SKM-1 treated with dmso at 0.1 percent for 144 hours (cell line): Measurements from ENCODE around the gene GPT2.
A peak's percentile ranks its signal among the peaks of the same experiment; 100 is the strongest.

Source experiments
- DNase-seq: peaks from one replicate; lab custom pipeline; 2025; ENCODE audit not compliant: unreplicated experiment; lab: John Stamatoyannopoulos, UW

GPT2 gene

DNA sequence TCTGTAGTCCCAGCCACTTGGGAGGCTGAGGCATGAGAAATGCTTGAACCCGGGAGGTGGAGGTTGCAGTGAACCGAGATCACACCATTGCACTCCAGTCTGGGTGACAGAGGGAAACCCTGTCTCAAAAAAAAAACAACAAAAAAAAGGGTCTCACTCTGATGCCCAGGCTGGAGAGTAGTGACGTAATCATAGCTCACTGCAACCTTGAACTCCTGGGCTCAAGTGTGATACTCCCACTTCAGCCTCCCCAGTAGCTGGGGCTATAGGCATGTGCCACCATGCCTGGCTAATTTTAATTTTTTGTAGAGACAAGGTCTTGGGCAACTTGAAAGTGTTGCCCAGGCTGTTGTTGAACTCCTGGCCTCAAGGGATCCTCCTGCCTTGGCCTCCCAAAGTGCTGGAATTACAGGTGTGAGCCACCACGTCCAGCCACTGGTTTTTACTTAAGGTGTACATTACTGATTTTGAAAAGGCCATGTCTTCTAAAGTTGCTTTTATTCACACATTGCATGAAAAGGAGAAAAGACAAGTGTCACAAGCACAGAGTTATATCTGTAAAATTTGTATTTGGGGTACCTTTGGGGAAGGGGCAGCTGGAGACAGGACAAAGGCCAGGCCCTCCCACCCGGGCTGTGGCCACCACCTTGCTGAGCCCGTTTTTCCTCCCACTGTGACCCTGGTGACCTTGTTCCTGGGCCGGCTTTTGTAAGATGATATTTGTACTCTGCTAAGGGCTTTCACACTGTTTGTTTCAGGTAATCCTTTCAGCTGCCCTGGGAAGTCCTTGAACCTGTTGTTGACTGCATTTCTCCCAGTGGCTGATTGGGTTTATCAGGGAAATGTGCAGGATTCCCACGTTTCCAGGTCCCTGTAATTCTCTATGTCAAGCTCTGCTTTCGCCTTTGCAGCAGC, 11.5 kb downstream of the GPT2 start:
- no peak for DNase-seq

DNA sequence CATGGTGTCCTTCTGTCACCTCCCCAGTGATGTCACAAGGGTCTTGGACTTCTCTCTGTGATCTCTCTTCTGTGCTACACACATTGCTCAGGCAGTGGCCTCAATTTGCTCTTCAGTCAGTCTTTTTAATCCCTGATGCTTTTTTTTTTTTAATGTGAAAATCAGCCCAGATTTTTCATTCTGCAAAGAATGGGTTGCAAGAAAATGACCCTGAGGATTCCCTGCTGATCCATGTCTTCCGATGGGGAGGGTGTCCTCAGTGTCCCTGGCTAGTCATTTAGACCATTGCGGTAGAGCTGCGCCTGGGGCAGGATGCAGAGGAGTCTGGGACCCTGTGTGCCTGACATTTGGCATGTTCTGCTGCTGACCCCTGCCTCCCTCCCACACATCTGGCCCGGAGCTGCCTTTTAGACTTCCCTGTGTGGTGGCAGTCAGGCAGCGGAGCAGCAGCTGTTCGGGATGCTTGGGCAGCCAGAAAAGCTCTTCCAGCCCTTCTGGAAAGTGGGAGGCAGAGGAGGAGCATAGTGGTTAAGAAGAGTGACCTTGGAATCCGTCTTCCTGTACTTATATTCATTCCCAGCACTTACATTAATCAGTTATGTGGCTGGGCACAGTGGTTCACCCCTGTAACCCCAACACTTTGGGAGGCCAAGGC, 12.3 kb downstream of the GPT2 start:
- no peak for DNase-seq

- no peak for DNase-seq
Observed at GRCh38 chr16:46897471-46897870, 13.3 kb downstream of the GPT2 start.

DNA sequence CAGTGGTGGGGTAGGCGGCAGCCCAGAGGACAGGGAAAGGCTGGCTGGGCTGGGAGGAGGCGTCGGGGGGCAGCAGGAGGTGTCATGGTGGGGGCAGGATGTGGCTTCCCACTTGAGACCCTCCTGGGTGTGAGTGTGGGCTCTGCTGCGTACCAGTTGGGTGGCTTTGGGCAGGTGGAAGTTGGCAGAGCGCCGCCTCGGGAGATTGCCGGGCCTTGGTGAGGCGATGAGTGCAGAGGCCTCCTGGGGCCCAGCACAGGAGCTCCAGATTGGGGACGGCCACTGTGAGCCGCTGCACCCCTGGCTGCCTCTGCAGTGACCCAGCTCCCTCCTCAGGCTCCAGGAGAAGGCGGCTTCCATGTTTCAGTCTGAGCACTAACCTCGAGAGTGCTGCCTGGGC, 13.8 kb downstream of the GPT2 start:
- DNase-seq: no peak

- DNase-seq: no peak
Observed at GRCh38 chr16:46899443-46900143, 15.4 kb downstream of the GPT2 start.

- DNase-seq: no peak
Observed at GRCh38 chr16:46900455-46901235, 16.5 kb downstream of the GPT2 start.

- no peak for DNase-seq
Observed at GRCh38 chr16:46901709-46902108, 17.5 kb downstream of the GPT2 start.

- no peak for DNase-seq
Observed at GRCh38 chr16:46903255-46903905, 19.2 kb downstream of the GPT2 start.

- no peak for DNase-seq
Observed at GRCh38 chr16:46904471-46904870, 20.3 kb downstream of the GPT2 start.

DNA sequence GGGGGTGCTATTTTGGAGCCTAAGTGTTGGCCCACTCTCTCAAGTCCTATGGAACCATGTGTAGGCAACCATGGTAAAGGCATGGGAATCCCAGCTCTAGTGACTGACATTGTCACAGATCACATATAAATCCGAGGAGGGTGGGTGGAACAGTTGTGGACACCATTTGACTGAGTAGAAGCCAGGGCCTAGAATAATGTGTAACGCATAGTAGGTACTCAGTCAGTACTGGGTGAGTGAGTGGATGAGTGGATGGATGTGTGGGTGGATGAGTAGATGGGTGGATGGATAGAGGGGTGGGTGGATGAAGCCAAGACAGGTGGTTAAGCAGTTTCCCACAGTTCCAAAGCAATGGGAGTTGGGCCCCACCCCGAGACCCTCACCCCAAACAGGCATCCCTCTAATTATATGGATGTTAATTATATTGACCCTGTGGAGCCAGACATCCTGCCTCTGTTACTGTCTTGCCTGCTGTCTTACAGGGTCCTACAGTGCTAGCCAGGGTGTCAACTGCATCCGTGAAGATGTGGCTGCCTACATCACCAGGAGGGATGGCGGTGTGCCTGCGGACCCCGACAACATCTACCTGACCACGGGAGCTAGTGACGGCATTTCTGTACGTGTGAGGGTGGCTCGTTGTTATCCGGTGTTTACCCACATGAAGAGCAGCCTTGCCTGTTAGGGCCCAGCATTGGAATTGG, 22.3 kb downstream of the GPT2 start:
- DNase-seq: no peak

GRCh38 chr16:46907061-46907774, 23.1 kb downstream of the GPT2 start:
- no peak for DNase-seq

- DNase-seq: peak; percentile 39
Observed at GRCh38 chr16:46908540-46909372, 24.6 kb downstream of the GPT2 start.

- no peak for DNase-seq
Observed at GRCh38 chr16:46911038-46911437, 26.9 kb downstream of the GPT2 start.

DNA sequence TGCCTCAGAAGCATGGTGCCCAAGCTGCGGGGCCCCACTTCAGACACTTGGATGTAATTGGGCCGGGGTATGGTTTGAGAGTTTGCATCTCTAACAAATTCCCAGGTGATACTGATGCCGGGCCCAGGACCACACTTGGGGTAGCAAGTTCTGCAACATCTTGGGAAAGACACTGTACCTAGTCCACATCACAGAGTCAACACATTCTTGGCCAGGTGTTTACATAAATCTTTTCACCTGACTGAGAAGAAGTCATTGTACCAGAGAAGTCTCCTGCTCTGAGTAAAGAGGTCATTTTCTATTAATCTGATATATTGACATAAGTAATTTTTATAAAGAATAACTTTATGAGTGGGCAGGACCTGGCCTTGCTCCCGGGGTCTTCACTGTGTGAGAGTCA, 27.5 kb downstream of the GPT2 start:
- no peak for DNase-seq

DNA sequence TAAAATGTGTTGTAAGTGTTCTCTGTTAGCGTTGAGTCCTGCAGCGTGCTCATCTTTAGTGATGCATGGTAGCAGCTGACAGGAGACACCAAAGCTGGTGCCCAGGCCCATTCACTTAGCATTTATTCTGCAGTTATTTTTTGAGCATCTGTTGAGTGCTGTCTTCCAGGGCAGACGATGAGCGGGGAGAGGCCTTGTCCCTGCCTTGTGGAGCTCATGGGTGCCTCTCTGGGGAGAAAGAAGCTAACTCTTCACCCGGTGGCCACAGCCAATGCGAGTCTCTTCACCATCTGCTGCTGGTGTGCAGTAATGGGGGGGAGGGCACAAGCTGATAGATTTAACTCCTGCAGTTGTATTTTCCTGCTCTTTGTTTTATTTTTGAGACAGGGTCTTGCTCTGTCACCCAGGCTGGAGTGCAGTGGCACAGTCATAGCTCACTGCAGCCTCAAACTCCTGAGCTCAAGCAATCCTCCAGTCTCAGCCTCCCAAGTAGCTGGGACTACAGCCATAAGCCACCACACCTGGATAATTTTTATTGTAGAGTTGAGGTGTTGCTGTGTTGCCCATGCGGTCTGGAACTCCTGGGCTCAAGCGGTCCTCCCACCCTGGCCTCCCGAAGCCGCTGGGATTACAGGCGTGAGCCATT, 30.5 kb downstream of the GPT2 start:
- DNase-seq: no peak

DNA sequence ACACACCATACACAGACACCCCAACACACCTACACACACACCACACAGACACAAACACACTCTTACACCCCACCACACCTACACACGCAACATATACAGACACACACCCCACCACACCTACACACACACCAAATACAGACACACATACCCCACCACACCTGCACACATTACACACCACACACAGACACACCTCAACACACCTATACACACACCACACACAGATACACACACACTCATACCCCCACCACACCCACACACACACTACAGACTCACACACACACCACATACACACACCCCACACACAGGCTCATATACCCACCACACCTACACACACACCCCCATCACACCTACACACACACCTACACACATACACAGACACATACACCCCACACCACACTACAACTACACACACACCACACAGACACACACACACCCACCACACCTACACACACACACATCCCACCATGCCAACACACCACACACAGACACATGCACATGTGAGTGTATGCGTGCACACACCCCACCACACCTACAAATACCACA, 31.4 kb downstream of the GPT2 start:
- no peak for DNase-seq

DNA sequence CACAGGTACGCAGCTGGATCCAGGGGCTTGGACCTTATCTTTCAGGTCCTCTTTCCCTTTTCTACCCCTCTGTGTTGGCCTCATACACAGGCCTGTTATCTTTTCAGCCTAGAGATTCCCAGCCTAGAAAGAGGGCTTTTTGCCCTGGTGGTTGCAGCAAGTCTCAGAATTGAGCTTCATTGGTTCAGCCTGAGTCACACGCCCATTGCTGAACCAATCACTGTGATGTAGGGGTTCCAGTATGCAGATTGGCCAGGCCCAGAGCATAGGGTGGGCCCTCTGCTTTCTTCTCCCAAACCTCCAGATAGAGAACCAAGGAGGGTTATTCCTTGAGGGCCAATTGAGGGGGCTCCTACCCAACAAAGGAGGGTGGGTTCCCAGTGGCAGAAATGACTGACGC, 32.8 kb downstream of the GPT2 start:
- DNase-seq: no peak

GRCh38 chr16:46918400-46918799, 34.2 kb downstream of the GPT2 start:
- no peak for DNase-seq
